GM12878 (cell line): ENCODE results near the gene ATF7. TPM values are rescaled to one million over a fixed set of nuclear protein-coding genes. Genes with fewer than 3 reads are reported as not detected.
A peak's percentile ranks its signal among the peaks of the same experiment; 100 is the strongest.

ENCODE experiments used
- ATAC-seq: fragments of 200-7000 bp; cut with Tn5 transposase; 3 replicates; pipeline ENCODE4 v1.9.1; 2020; ENCODE audit warnings: mild to moderate bottlenecking, moderate library complexity
- BruUV-seq: library from RNA; stranded (reverse); fragments of 400-500 nt; replicated peaks from 2 replicates; lab custom pipeline; 2021; lab: Mats Ljungman, UMichigan
- CTCF ChIA-PET: fragments of 300-600 bp; sonication (Branson Sonifier 250); formaldehyde crosslinking; extraction: SDS; loops from one replicate; lab custom pipeline; 2021; ENCODE audit warnings: inconsistent platforms; lab: Yijun Ruan, JAX
- POLR2A ChIA-PET: fragments of 350-600 bp; formaldehyde crosslinking; extraction: SDS; loops from one replicate; lab custom pipeline; 2021; ENCODE audit warnings: inconsistent platforms; lab: Charles Lee
- RAD21 ChIA-PET: fragments of 300-600 bp; sonication (Branson Sonifier 250); formaldehyde crosslinking; loops from one replicate; lab custom pipeline; 2023; ENCODE audit warnings: antibody characterized with exemption; ENCODE audit not compliant: unreplicated experiment; lab: Charles Lee
- SMC1A ChIA-PET: fragments of 300-600 bp; sonication (Branson Sonifier 250); formaldehyde crosslinking; loops from one replicate; lab custom pipeline; 2023; ENCODE audit not compliant: unreplicated experiment, uncharacterized antibody; lab: Charles Lee
- DNase-seq: peaks from one replicate; pipeline ENCODE4 v3.0.0-alpha.2; 2011; ENCODE audit warnings: low read depth, low spot score
- FAIRE-seq: peaks from 3 replicates; lab custom pipeline; 2011; peaks lifted over from hg19 to GRCh38; lab: Jason Lieb, UNC
- H2AFZ ChIP-seq: 2 replicates; pipeline ENCODE4 v1.6.0; 2011; ENCODE audit warnings: low read depth, low read length, control low read depth; ENCODE audit not compliant: control insufficient read depth
- H3K27ac ChIP-seq: 2 replicates; pipeline ENCODE4 v1.5.1; 2011; ENCODE audit warnings: control low read depth; ENCODE audit not compliant: control insufficient read depth, insufficient read depth
- H3K27me3 ChIP-seq, 2 experiments: replicated peaks in 1 of 2; 2 replicates each; pipeline versions ENCODE4 v1.6.0 to v1.6.1; 2011; ENCODE audit warnings: low read length in 1 of 2; ENCODE audit not compliant: control insufficient read depth in 2 of 2, insufficient read depth in 2 of 2
- H3K36me3 ChIP-seq, 2 experiments: 2 replicates each; pipeline ENCODE4 v1.5.1; 2011; ENCODE audit warnings: low read length in 1 of 2; ENCODE audit not compliant: control insufficient read depth in 2 of 2, insufficient read depth in 2 of 2
- H3K4me1 ChIP-seq: 2 replicates; pipeline ENCODE4 v1.6.1; 2011; ENCODE audit warnings: mild to moderate bottlenecking, low read length, moderate library complexity, mixed read lengths; ENCODE audit not compliant: control insufficient read depth, insufficient read depth
- H3K4me2 ChIP-seq: 2 replicates; pipeline ENCODE4 v1.6.0; 2011; ENCODE audit warnings: control low read depth; ENCODE audit not compliant: control insufficient read depth, insufficient read depth
- H3K4me3 ChIP-seq: fragments of 200-600 bp; sonication (generic); 2 replicates; pipeline ENCODE4 v1.5.1; 2016
- H3K79me2 ChIP-seq: 2 replicates; pipeline ENCODE4 v1.6.0; 2011; ENCODE audit warnings: low read length; ENCODE audit not compliant: control insufficient read depth, insufficient read depth
- H3K9ac ChIP-seq: 2 replicates; pipeline ENCODE4 v1.8.0; 2011; ENCODE audit warnings: low read length, control low read depth, mixed read lengths; ENCODE audit not compliant: control insufficient read depth, insufficient read depth
- H3K9me3 ChIP-seq: replicated peaks from 3 replicates; pipeline ENCODE4 v1.5.1; 2011; ENCODE audit warnings: mild to moderate bottlenecking, low read length; ENCODE audit not compliant: control insufficient read depth, insufficient read depth
- H4K20me1 ChIP-seq: 2 replicates; pipeline ENCODE4 v1.6.0; 2011; ENCODE audit not compliant: control insufficient read depth, insufficient read depth
- CEBPB ChIP-seq, 2 experiments: fragments of 150-350 bp in 1 of 2; IDR thresholded peaks; 2 replicates each; pipeline ENCODE4 v1.6.1; 2012 to 2014; ENCODE audit warnings: low read depth in 2 of 2, low read length in 2 of 2, borderline replicate concordance in 1 of 2, inconsistent platforms in 1 of 2
- E2F8 ChIP-seq: fragments of 450-650 bp; IDR thresholded peaks from 2 replicates; pipeline ENCODE4 v1.6.1; 2018; ENCODE audit warnings: mild to moderate bottlenecking, low read depth, moderate library complexity; ENCODE audit not compliant: partially characterized antibody
- GATAD2B ChIP-seq: fragments of 450-650 bp; conservative IDR thresholded peaks from 2 replicates; pipeline ENCODE4 v1.6.1; 2017; ENCODE audit warnings: low read depth, mild to moderate bottlenecking, moderate library complexity
- JUNB ChIP-seq: IDR thresholded peaks from 2 replicates; pipeline ENCODE4 v1.6.1; 2016; ENCODE audit warnings: antibody characterized with exemption, mild to moderate bottlenecking
- NRF1 ChIP-seq: conservative IDR thresholded peaks from 2 replicates; pipeline ENCODE4 v1.6.1; 2011; ENCODE audit warnings: mild to moderate bottlenecking, low read depth, low read length, improper control_type of control experiment
- POLR2A ChIP-seq: IDR thresholded peaks from 2 replicates; pipeline ENCODE4 v1.6.1; 2011; ENCODE audit warnings: low read depth, mild to moderate bottlenecking, low read length
- PRDM15 ChIP-seq: fragments of 450-650 bp; formaldehyde crosslinking; IDR thresholded peaks from 2 replicates; pipeline ENCODE4 v1.4.0; 2020; ENCODE audit warnings: mild to moderate bottlenecking, moderate library complexity
- RELB ChIP-seq: fragments of 450-650 bp; IDR thresholded peaks from 2 replicates; pipeline ENCODE4 v1.6.1; 2017; ENCODE audit warnings: low read depth, mild to moderate bottlenecking, moderate library complexity
- WGBS: methylation state at CpG from one replicate; pipeline ENCODE4 v1.1.6; 2016; ENCODE audit warnings: low lambda C conversion rate; ENCODE audit not compliant: insufficient replicate concordance, insufficient coverage; ENCODE audit errors: missing lambda C conversion rate; 5-methylcytosine and 5-hydroxymethylcytosine counted together
- in situ Hi-C: fragments of 300-500 bp; cut with MboI; formaldehyde crosslinking; loops from 9 replicates; pipeline ENCODE4 v1.14.3; 2018; ENCODE audit warnings: mixed read lengths
- intact Hi-C: fragments of 100-400 bp; cut with micrococcal nuclease; formaldehyde crosslinking; loops from one replicate; pipeline ENCODE4 v1.14.2; 2022; ENCODE audit not compliant: unreplicated experiment
- polyA plus RNA-seq, 11 experiments: library from polyadenylated mRNA; depleted of rRNA in 4 of 11; unstranded in 6 of 11; stranded (reverse) in 5 of 11; fragments of >200 nt; fragmentation: Nextera tagmentation in 4 of 11; fragmentation: Illumina TruSeq in 1 of 11; extraction: Ambion mirVana in 4 of 11; extraction: Trizol in 1 of 11; gene quantifications; 1 replicate in 1 of 11; 2 replicates in 10 of 11; pipeline versions ENCODE4 v1.2.1 to v1.2.3, GENCODE V29; 2011 to 2016; ENCODE audit warnings: inconsistent platforms in 2 of 11, missing spikeins in 2 of 11, low read depth in 1 of 11
- total RNA-seq, 4 experiments: library from RNA; depleted of rRNA in 3 of 4; stranded (reverse); fragments of >200 nt in 3 of 4; fragmentation: Illumina TruSeq in 1 of 4; extraction: Trizol in 1 of 4; gene quantifications; 2 replicates each; pipeline versions ENCODE4 v1.2.1 to v1.2.3, GENCODE V29; 2013 to 2021

The ATF7 gene
- total and polyA plus RNA-seq, 10 of the 15 experiments (the other 5 are each of a cell fraction or from before 2014, with no cell fraction given) = 9.1 to 30.7 (median 21.8) TPM

GRCh38 chr12:53462935-53463334, 163.2 kb downstream of the ATF7 start:
- in situ Hi-C loops = no loop called here
- no peaks in the 10 kb centered on the region for H3K9me3 ChIP-seq
- intact Hi-C loops = no loop called here
- POLR2A ChIA-PET = interaction anchor here (0.6 kb wide), 1 partner anchor 74 kb away, joined by 3 read pairs; no protein-coding TSS in a partner anchor
- H3K79me2 ChIP-seq = peaks cover 39% of the 10 kb centered on the region
- no peak overlapping the region for H3K27ac ChIP-seq
- no peak overlapping the region for H3K4me3 ChIP-seq
- WGBS = 87% methylated on average over 3 of the region's 3 CpGs
- peaks cover 4% of the 10 kb centered on the region for H3K4me1 ChIP-seq
- SMC1A ChIA-PET = no interaction called here
- CTCF ChIA-PET = interaction anchor here (1.3 kb wide), 1 partner anchor 111 kb away, joined by 3 read pairs; no protein-coding TSS in a partner anchor
- H3K4me2 ChIP-seq = no peak overlapping the region; the same call in 1 of the 2 replicates
- ATAC-seq = peak; percentile 6; the same call in 1 of the 3 replicates
- no TSS peak for BruUV-seq
- H3K27me3 ChIP-seq = no peaks in the 10 kb centered on the region
- no peak for FAIRE-seq
- no peak for DNase-seq
- H2AFZ ChIP-seq = no peak overlapping the region
- RAD21 ChIA-PET = no interaction called here
- TF ChIP-seq E2F8 (no peak), NRF1 (no peak), POLR2A (peak; percentile 24; the same call in 1 of the 2 replicates)
- TF ChIP-seq, all 136 proteins: peak for 1
- Histone ChIP-seq H3K9ac (no peak overlapping the region), H4K20me1 (peaks cover 17% of the 10 kb centered on the region), H3K36me3 (peaks cover 38 to 78% of the 10 kb centered on the region in 2 experiments)

- DNase-seq (no peak), ATAC-seq (no peak), FAIRE-seq (no peak)
- ChIA-PET CTCF (interaction anchor here (0.7 to 1.3 kb wide), 2 partner anchors 8 to 109 kb away, joined by 3 read pairs; no protein-coding TSS in a partner anchor), POLR2A (interaction anchor here (0.6 kb wide), 2 partner anchors 32 to 374 kb away, joined by 3 to 4 read pairs; no protein-coding TSS in a partner anchor), RAD21 (no interaction called here), SMC1A (interaction anchor here (0.9 to 1.0 kb wide), 2 partner anchors 9 to 14 kb away, joined by 3 to 4 read pairs; no protein-coding TSS in a partner anchor)
- BruUV-seq = no TSS peak
- H4K20me1 ChIP-seq = peaks cover 19% of the 10 kb centered on the region
- 81% methylated on average over 7 of the region's 8 CpGs for WGBS
- no peak overlapping the region for H3K9ac ChIP-seq
- H3K4me3 ChIP-seq = no peak overlapping the region
- H2AFZ ChIP-seq = no peak overlapping the region
- no peaks in the 10 kb centered on the region for H3K27me3 ChIP-seq
- no peak overlapping the region for H3K27ac ChIP-seq
- in situ Hi-C loops = no loop called here
- intact Hi-C loops = no loop called here
- no peak overlapping the region for H3K4me2 ChIP-seq
- peaks cover 43% of the 10 kb centered on the region for H3K79me2 ChIP-seq
- H3K4me1 ChIP-seq = peaks cover 4% of the 10 kb centered on the region
- H3K36me3 ChIP-seq = peaks cover 31 to 79% of the 10 kb centered on the region in 2 experiments
- no peaks in the 10 kb centered on the region for H3K9me3 ChIP-seq
- TF ChIP-seq PRDM15 (no peak), CEBPB (IDR thresholded peaks at IDR 0.05; ENCODE audit: borderline replicate concordance in 1 of 2, low read depth in 2 of 2, low read length in 2 of 2) (no peak), GATAD2B (no peak), JUNB (no peak), RELB (no peak)
These were observed 164.6 kb downstream of the ATF7 start for GRCh38 chr12:53461591-53461990.
